Neural cell (in vitro differentiated cells): ENCODE data around the gene GOLT1B.

ENCODE experiments used
- CTCF ChIP-seq: fragments of 450-650 bp; IDR thresholded peaks from 2 replicates; pipeline ENCODE4 v1.5.1; 2014; ENCODE audit warnings: antibody characterized with exemption, mild to moderate bottlenecking, moderate library complexity; ENCODE audit not compliant: poor library complexity, severe bottlenecking
- EP300 ChIP-seq: fragments of 450-650 bp; conservative IDR thresholded peaks from 2 replicates; pipeline ENCODE4 v1.6.1; 2014; ENCODE audit warnings: antibody characterized with exemption, mild to moderate bottlenecking, moderate library complexity; ENCODE audit not compliant: poor library complexity, severe bottlenecking
- EZH2 ChIP-seq: fragments of 200-600, 300-800 bp; shearing (Covaris generic), sonication (generic); IDR thresholded peaks from 2 replicates; pipeline ENCODE4 v1.6.1; 2014; ENCODE audit warnings: antibody characterized with exemption, low read length, borderline replicate concordance, mild to moderate bottlenecking; ENCODE audit not compliant: insufficient read depth, poor library complexity, severe bottlenecking
- MXI1 ChIP-seq: fragments of 450-650 bp; conservative IDR thresholded peaks from 2 replicates; pipeline ENCODE4 v1.6.1; 2014; ENCODE audit warnings: antibody characterized with exemption, mild to moderate bottlenecking; ENCODE audit not compliant: poor library complexity, severe bottlenecking
- POLR2AphosphoS5 ChIP-seq: IDR thresholded peaks from 2 replicates; pipeline ENCODE4 v1.6.1; 2012
- RAD21 ChIP-seq: fragments of 450-650 bp; conservative IDR thresholded peaks from 2 replicates; pipeline ENCODE4 v1.6.1; 2014; ENCODE audit warnings: antibody characterized with exemption, mild to moderate bottlenecking, moderate library complexity

DNA sequence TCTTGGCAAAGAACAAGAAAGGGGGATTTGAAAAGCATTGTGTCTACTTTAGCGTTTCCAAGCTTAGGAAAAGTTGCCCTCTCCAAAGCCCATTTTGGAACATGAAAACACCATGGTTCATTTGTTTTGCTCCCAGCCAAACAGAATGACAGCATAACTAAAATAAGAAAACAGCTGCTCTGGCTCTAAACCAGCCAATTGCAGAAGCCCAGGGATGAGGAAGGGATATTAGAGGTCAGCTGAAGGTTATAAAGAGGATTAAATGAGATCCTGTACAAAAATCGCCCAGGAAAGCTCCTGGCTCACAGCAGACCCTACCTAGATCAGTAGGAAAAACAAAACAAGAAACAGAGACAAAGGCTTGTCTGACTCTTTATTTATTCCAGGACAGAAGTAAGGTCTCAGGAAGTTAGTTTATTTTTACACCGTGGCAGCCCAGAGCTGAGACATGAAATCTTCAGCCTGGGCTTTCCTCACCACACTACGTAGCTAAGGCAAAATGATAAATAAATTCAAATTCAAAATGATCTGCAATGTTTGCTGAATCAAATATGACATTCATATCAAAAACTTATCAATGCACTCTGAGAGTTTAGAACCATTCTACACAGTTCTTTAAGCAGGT, 50.4 kb downstream of the GOLT1B start:
- TF ChIP-seq POLR2AphosphoS5 (no peak), EZH2 (no peak), CTCF (no peak), MXI1 (no peak), RAD21 (no peak), EP300 (no peak)
